ENCODE results near the gene INTS7.

- no peak for TF ChIP-seq CTCF (IDR thresholded peaks at IDR 0.05)
- TF ChIP-seq ZFX (IDR thresholded peaks at IDR 0.05; ENCODE audit: borderline replicate concordance) = no peak
Measured at GRCh38 chr1:211965108-211965805, 70.1 kb downstream of the INTS7 start.
